DOHH2 (cell line): ENCODE measurements around the gene KAT2A.

Source experiments
- H3F3A ChIP-seq: fragments of 200-600 bp; sonication (generic), shearing (Covaris generic); 2 replicates; pipeline ENCODE4 v1.6.0; 2016; ENCODE audit warnings: antibody characterized with exemption, mild to moderate bottlenecking; ENCODE audit not compliant: control insufficient read depth, insufficient read depth
- H3K27ac ChIP-seq: fragments of 200-600 bp; sonication (generic); 2 replicates; pipeline ENCODE4 v1.5.1; 2014; ENCODE audit warnings: low read depth, mild to moderate bottlenecking, low read length, moderate library complexity
- H3K27me3 ChIP-seq: fragments of 200-600 bp; sonication (generic); 2 replicates; pipeline ENCODE4 v1.6.1; 2014; ENCODE audit warnings: mild to moderate bottlenecking, low read length, mixed read lengths; ENCODE audit not compliant: control insufficient read depth
- H3K36me3 ChIP-seq: fragments of 200-600 bp; sonication (generic); 2 replicates; pipeline ENCODE4 v1.6.1; 2014; ENCODE audit warnings: mild to moderate bottlenecking, low read length, moderate library complexity, mixed read lengths; ENCODE audit not compliant: control insufficient read depth
- H3K4me1 ChIP-seq: fragments of 200-600 bp; sonication (generic); 2 replicates; pipeline ENCODE4 v1.6.1; 2014; ENCODE audit warnings: mild to moderate bottlenecking, low read length, mixed read lengths; ENCODE audit not compliant: control insufficient read depth
- H3K4me2 ChIP-seq: fragments of 200-600 bp; sonication (generic); 2 replicates; pipeline ENCODE4 v1.6.0; 2014; ENCODE audit warnings: mild to moderate bottlenecking, low read length, moderate library complexity
- H3K4me3 ChIP-seq: fragments of 200-600 bp; sonication (generic); 2 replicates; pipeline ENCODE4 v1.5.1; 2014; ENCODE audit warnings: mild to moderate bottlenecking, low read length, mixed read lengths
- H3K79me2 ChIP-seq: fragments of 200-600 bp; sonication (generic); 2 replicates; pipeline ENCODE4 v1.6.1; 2014; ENCODE audit warnings: mild to moderate bottlenecking, low read length, mixed read lengths; ENCODE audit not compliant: control insufficient read depth
- H3K9me2 ChIP-seq: fragments of 200-600 bp; sonication (generic); replicated peaks from 2 replicates; pipeline ENCODE4 v1.6.1; 2014; ENCODE audit warnings: mild to moderate bottlenecking, low read length, mixed read lengths; ENCODE audit not compliant: control insufficient read depth
- H3K9me3 ChIP-seq: fragments of 200-600 bp; sonication (generic); 2 replicates; pipeline ENCODE4 v1.6.1; 2014; ENCODE audit warnings: antibody characterized with exemption, low read length, mixed read lengths; ENCODE audit not compliant: control insufficient read depth, insufficient read depth
- H4K20me1 ChIP-seq: fragments of 200-600 bp; sonication (generic); 2 replicates; pipeline ENCODE4 v1.6.0; 2014; ENCODE audit warnings: low read depth, mild to moderate bottlenecking, antibody characterized with exemption, low read length, moderate library complexity; ENCODE audit not compliant: control insufficient read depth, insufficient read depth
- CTCF ChIP-seq: fragments of 200-600 bp; sonication (generic); IDR thresholded peaks from one replicate; pipeline ENCODE4 v1.5.1; 2014; ENCODE audit warnings: antibody characterized with exemption, mild to moderate bottlenecking, low read depth, low read length; ENCODE audit not compliant: poor library complexity, severe bottlenecking
- EZH2phosphoT487 ChIP-seq: fragments of 200-600 bp; sonication (generic); IDR thresholded peaks from 2 replicates; pipeline ENCODE4 v1.6.1; 2017; ENCODE audit warnings: borderline replicate concordance, mild to moderate bottlenecking, antibody characterized with exemption, low read length, moderate library complexity, mixed read lengths

Gene KAT2A

GRCh38 chr17:42130310-42130936, 9.3 kb upstream of the KAT2A start:
- Histone ChIP-seq H3K9me2 (no peaks in the 10 kb centered on the region), H3K9me3 (no peaks in the 10 kb centered on the region), H3F3A (peaks cover 17% of the 10 kb centered on the region), H3K27ac (no peak overlapping the region), H3K4me2 (no peak overlapping the region), H4K20me1 (peaks cover 22% of the 10 kb centered on the region), H3K79me2 (peaks cover 42% of the 10 kb centered on the region), H3K4me3 (no peak overlapping the region), H3K4me1 (peaks cover 42% of the 10 kb centered on the region), H3K27me3 (no peaks in the 10 kb centered on the region), H3K36me3 (peaks cover 75% of the 10 kb centered on the region)
- no peak for TF ChIP-seq EZH2phosphoT487
- TF ChIP-seq CTCF: no peak

GRCh38 chr17:42129109-42129837, 8.1 kb upstream of the KAT2A start:
- H3K9me3 ChIP-seq: no peaks in the 10 kb centered on the region
- peaks cover 33% of the 10 kb centered on the region for H3K79me2 ChIP-seq
- no peak for TF ChIP-seq EZH2phosphoT487
- no peak for TF ChIP-seq CTCF
- H3K27ac ChIP-seq: no peak overlapping the region
- peaks cover 31% of the 10 kb centered on the region for H3K4me1 ChIP-seq
- H3K4me3 ChIP-seq: no peak overlapping the region
- peaks cover 12% of the 10 kb centered on the region for H3F3A ChIP-seq
- peaks cover 22% of the 10 kb centered on the region for H4K20me1 ChIP-seq
- no peak overlapping the region for H3K4me2 ChIP-seq
- no peaks in the 10 kb centered on the region for H3K9me2 ChIP-seq
- H3K36me3 ChIP-seq: peaks cover 82% of the 10 kb centered on the region
- no peaks in the 10 kb centered on the region for H3K27me3 ChIP-seq

GRCh38 chr17:42127414-42127813, 6.2 kb upstream of the KAT2A start:
- peaks cover 2% of the 10 kb centered on the region; the same call in 1 of the 2 replicates for H3F3A ChIP-seq
- no peaks in the 10 kb centered on the region for H3K27me3 ChIP-seq
- H3K4me1 ChIP-seq: peaks cover 13% of the 10 kb centered on the region
- H3K36me3 ChIP-seq: peaks cover 75% of the 10 kb centered on the region
- no peaks in the 10 kb centered on the region for H3K9me3 ChIP-seq
- H3K4me3 ChIP-seq: no peak overlapping the region
- no peaks in the 10 kb centered on the region for H3K9me2 ChIP-seq
- H3K4me2 ChIP-seq: no peak overlapping the region
- peaks cover 8% of the 10 kb centered on the region for H4K20me1 ChIP-seq
- TF ChIP-seq CTCF (no peak), EZH2phosphoT487 (no peak)
- peaks cover 19% of the 10 kb centered on the region for H3K79me2 ChIP-seq
- no peak overlapping the region for H3K27ac ChIP-seq
